PFSK-1 (cell line): ENCODE results near the gene TPT1.

Experiments used
- FOXP2 ChIP-seq: optimal IDR thresholded peaks from 2 replicates; pipeline ENCODE3; 2011; ENCODE audit warnings: borderline replicate concordance, control low read depth, inconsistent platforms; ENCODE audit not compliant: insufficient read depth; ENCODE audit errors: extremely low read length, extremely low read depth
- POLR2AphosphoS5 ChIP-seq: IDR thresholded peaks from 2 replicates; pipeline ENCODE4 v1.6.1; 2012; ENCODE audit warnings: low read depth, mild to moderate bottlenecking, control low read depth, low read length, moderate library complexity
- REST ChIP-seq, 2 experiments: IDR thresholded peaks; 2 replicates each; pipeline versions ENCODE4 v1.6.1 to v1.8.0; 2011 to 2012; ENCODE audit warnings: low read depth in 2 of 2, low read length in 2 of 2, control low read depth in 1 of 2, inconsistent platforms in 1 of 2, mild to moderate bottlenecking in 1 of 2, moderate library complexity in 1 of 2; ENCODE audit not compliant: insufficient read depth in 1 of 2
- SIN3A ChIP-seq: IDR thresholded peaks from 2 replicates; pipeline ENCODE4 v1.6.1; 2012; ENCODE audit warnings: mild to moderate bottlenecking, low read length, moderate library complexity, borderline replicate concordance; ENCODE audit not compliant: insufficient read depth
- TAF1 ChIP-seq: IDR thresholded peaks from 2 replicates; pipeline ENCODE4 v1.6.1; 2012; ENCODE audit warnings: low read length, control low read depth, borderline replicate concordance; ENCODE audit not compliant: insufficient read depth

TPT1 gene

GRCh38 chr13:45368005-45368404 lies 27.0 kb upstream of the TPT1 start:
- TF ChIP-seq POLR2AphosphoS5 (no peak), SIN3A (no peak), REST (IDR thresholded peaks at IDR 0.05; ENCODE audit: insufficient read depth in 1 of 2, low read depth in 2 of 2, low read length in 2 of 2) (no peak), TAF1 (no peak), FOXP2 (no peak)

- no peak for TF ChIP-seq FOXP2
- no peak for TF ChIP-seq TAF1
- TF ChIP-seq SIN3A, result no peak
- no peak for TF ChIP-seq REST (IDR thresholded peaks at IDR 0.05; ENCODE audit: insufficient read depth in 1 of 2, low read depth in 2 of 2, low read length in 2 of 2)
- no peak for TF ChIP-seq POLR2AphosphoS5
Observed at GRCh38 chr13:45367358-45367757, 26.4 kb upstream of the TPT1 start.

GRCh38 chr13:45365558-45365885 lies 24.5 kb upstream of the TPT1 start:
- TF ChIP-seq FOXP2, result no peak
- no peak for TF ChIP-seq REST (IDR thresholded peaks at IDR 0.05; ENCODE audit: insufficient read depth in 1 of 2, low read depth in 2 of 2, low read length in 2 of 2)
- no peak for TF ChIP-seq TAF1
- no peak for TF ChIP-seq SIN3A
- TF ChIP-seq POLR2AphosphoS5, result no peak

GRCh38 chr13:45364876-45365557 lies 24.0 kb upstream of the TPT1 start:
- TF ChIP-seq FOXP2 (no peak), SIN3A (no peak), REST (IDR thresholded peaks at IDR 0.05; ENCODE audit: insufficient read depth in 1 of 2, low read depth in 2 of 2, low read length in 2 of 2) (no peak), TAF1 (no peak)

- no peak for TF ChIP-seq TAF1
- TF ChIP-seq REST (IDR thresholded peaks at IDR 0.05; ENCODE audit: insufficient read depth in 1 of 2, low read depth in 2 of 2, low read length in 2 of 2), result no peak
- no peak for TF ChIP-seq POLR2AphosphoS5
- TF ChIP-seq SIN3A, result no peak
Observed at GRCh38 chr13:45362939-45363338, 22.0 kb upstream of the TPT1 start.
